COLO668 (cell line): ENCODE measurements around the gene RHOT2.

Source experiments
- DNase-seq: peaks from one replicate; lab custom pipeline; 2025; ENCODE audit not compliant: unreplicated experiment; lab: John Stamatoyannopoulos, UW

Gene RHOT2

GRCh38 chr16:695355-696089, 27.6 kb downstream of the RHOT2 start:
- peak; percentile 97 for DNase-seq

DNA sequence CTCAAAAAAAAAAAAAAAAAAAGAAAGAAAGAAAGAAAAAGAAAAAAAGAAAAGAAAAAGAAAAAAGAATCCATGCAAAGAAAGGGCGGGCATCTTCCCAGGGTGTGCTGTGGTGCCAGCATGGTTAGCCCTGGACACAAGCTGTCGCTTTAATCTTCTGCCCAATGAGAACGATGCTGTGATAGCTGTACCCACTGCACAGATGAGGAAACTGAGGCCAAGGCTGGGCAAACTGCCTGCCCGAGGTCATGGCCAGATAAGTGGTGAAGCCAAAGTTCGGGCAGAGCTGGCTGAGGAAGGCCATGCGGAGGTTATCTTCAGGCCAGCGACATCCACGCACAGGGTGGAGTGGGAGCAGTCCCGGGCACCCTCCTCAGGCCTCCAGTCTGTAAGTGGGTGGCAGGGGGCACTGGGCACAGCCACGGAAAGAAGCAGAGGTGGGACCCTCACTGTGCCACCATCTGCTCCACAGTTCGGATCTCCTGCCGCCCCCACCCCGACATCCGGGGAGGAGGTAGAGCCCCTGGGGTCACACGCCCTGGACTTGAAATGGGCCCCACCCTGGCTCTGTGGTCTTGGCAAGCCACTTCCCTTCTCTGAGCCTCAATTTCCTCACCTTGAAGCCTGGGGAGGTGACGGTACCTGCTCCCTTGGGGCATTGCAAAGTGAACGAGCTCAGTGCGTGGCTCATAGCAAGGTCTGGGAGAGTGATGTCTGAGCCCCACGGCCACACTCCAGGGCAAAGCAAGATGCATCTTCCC, 31.2 kb downstream of the RHOT2 start:
- no peak for DNase-seq

GRCh38 chr16:700684-701584, 33.0 kb downstream of the RHOT2 start:
- DNase-seq, result no peak

GRCh38 chr16:702341-702740, 34.4 kb downstream of the RHOT2 start:
- DNase-seq, result no peak

DNA sequence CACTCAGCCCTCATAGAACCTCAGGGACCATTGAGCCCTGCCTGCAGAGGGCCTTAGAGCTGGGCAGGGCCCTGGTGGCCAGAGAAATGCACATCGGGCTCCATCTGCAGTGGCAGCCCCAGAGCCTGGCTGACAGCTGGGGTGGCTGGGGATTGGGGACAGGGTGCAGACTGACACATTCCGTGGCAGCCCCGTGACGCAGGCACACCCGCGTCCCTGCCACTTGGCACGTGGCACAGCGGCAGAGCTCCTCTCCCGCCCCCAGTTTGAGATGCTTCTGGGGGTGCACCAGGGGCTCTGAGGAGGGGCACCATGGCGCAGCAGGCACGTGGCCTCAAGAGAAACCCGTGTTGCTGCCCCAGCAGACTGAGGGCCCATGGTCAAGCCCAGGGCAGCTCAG, 35.5 kb downstream of the RHOT2 start:
- no peak for DNase-seq

GRCh38 chr16:704047-704446, 36.1 kb downstream of the RHOT2 start:
- peak; percentile 25 for DNase-seq

DNA sequence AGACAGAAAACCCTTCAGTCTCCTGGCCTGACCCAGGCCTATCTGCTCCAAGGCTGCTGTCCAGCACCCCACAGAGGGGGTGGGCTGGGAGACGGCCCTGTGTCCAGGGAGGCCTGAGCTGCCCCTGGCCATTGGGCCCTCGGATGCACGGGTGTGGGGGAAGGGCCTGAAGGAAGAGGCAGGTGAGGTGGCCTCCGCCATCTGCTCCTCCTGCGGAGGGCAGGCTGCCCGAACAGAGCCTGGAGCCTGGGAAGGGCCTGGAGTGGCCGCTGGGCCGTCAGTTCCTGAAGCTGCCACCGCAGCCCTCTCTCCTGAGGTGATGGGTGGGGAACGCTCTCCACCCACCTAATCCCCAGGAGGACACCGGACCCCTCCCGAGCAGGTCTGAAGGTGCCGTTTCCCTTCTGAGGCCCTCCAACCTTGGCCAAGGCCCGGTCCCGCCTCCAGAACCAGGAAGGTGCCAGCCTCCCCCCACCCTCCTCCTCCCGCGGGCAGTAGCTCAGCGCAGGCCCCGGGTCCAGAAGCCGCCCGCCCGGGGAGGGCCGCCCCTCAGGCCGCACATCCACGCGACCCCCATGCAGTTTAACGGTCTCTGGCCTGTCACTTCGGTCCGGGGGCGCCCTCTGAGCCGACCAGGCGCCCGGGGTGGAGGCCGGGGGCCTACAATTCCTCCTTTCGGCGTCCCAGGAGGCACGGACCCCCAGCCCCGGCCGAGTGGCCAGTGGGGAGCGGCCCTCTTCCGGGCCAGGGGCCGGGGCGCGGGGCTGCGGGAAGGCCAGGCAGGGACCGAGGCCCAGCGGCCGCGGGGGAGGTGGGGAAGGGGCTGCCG, 36.8 kb downstream of the RHOT2 start:
- peak; percentile 67 for DNase-seq

- peak; percentile 95 for DNase-seq
Measured at GRCh38 chr16:705431-706188, 37.7 kb downstream of the RHOT2 start, which contains the start of gene FBXL16. Gene FBXL16 (minus strand): TSS chr16:705801. CDS start chr16:697405, 8,396 bp downstream.

- peak; percentile 55 for DNase-seq
Measured at GRCh38 chr16:706189-707061, 38.5 kb downstream of the RHOT2 start.

- DNase-seq, result peak; percentile 80
Measured at GRCh38 chr16:707062-707538, 39.2 kb downstream of the RHOT2 start.

DNA sequence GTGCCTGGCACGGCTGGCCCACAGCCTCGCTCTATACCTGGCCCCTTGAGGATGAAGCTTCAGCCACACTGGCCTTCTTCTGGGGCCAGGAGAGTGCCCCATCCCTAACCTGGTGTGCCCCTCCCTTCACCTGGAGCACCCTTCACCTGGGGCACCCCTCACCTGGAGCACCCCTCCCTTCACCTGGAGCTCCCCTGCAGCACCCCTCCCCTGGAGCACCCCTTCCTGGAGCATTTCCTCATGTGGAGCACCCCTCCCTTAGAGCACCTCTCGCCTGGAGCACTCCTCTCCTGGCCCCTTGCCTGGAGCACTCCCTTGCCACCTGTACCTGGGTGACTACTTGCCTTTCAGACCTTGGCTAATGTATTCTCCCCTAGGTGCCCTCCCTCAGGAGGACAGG, 40.1 kb downstream of the RHOT2 start:
- no peak for DNase-seq

GRCh38 chr16:708959-709358, 41.0 kb downstream of the RHOT2 start:
- no peak for DNase-seq

DNA sequence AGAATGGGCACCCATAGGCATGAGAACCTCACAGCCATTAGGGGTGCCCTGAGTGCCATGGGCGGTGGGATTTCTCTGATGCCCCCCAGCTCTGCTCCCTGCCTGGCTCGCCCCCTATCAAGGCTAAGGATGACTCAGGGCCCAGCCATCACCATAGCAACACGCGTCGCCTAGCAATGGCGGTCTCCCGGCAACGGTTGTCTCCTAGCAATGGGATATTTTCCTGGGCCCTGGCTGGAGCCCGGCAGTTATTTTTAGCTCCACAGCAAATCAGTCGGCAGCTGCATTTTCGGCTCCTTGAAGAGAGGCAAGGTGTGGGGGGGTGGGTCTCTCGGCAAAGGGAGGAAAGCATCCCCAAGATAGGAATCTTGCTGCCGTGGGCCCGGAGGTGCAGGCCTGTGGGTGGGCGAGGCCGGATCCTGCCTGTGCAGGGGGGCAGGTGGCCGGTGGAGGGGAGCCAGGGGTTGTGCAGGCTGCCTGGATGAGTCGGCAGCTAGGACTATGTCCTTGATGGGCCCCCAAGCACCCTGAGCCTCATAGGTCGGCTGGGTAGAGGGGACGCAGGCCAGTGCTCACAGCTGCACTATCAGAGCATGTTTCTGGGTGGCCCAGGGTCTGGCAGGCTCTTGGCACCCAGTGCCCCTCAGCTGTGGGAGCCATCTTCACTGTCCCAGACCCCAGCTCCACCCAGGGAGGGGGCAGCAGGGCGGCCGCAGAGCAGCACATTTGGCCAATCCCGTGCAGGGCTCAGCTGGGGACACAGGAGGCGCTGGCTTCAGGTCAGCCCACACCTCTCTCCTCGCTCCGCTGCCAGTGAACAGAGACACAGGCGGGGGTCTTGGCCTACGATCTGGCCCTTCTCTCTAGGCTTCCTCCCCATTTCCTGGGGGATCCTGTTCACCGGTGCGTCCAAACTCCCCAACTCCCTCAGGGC, 41.9 kb downstream of the RHOT2 start:
- DNase-seq, result peak; percentile 95

DNA sequence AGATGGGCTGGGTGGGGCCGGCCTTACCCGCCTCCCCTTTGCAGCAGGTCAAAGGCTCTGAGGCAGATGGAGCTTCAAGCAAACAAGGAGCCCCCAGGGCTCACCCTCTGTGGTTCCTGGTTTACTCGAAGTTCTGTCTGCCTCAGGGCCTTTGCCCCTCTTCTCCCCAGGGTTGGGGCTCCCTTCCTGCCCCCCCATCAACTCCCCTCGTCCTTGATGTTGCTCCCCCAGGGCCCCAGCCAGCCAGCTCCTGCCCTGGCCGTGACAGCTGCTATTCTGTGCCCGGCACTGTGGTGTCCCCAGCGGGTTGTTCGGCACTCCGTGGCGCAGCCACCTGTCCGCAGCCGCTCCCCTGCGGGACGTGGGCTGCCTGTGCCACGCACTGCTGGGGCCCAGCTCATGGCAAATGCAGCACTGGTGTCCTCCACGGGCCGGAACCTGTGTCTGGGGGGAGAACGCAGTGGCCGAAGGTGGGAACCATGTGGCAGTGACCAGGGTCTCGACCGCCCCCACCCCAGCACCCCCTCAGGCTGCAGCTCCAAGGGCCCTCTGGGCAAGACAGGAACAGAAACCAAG, 42.7 kb downstream of the RHOT2 start:
- DNase-seq, result peak; percentile 72

DNA sequence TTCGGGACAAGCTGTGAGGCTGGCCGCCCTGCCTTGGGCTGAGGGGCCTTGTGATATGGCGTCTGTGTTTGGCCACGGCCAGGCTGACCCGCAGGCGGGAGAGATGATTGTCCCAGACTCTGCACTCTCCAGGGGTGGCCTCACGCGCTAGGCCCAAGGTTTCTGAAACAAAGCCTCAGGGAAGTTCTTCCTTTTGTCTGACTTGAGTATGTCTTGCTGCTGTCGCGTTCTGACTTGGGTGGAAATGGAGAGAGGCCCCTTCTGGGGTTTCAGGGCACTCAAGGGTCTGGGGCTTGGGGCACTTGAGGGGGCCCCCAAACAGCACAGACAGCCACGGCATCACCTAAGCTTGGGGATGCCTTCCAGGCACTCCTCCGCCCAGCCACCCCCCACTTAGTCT, 43.2 kb downstream of the RHOT2 start:
- DNase-seq, result no peak

DNA sequence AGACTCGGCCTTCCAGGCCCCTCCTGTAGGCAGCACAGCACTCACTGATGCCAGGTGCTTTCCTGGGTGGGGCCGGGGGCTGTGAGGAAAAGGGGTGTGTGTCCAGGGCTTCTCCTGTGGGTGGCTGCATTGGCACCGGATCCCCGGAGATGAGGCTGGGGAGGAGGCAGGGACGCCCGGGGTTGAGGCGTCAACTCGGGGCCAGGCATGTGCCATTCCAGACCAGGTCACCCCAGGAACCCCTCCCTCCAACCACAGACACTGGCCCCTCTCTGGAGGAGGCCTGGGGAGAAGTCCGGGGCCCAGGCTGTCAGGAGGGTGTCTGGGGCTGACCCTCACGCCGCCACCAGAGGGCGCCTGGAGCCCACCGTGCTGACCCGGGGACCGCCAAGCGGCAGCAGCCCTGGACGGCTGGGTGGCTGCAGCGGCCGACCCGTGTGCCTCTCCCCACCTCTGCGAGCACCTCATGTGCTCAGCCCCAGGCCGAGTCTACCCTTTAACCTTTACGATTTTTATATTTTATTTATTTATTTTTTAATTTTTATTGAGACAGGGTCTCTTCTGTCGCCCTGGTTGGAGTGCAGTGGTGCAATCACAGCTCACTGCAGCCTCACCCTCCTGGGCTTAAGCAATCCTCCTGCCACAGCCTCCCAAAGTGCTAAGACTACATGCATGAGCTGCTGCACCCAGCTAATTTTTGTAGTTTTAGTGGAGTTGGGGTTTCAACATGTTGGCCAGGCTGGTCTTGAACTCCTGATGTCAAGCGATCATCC, 43.8 kb downstream of the RHOT2 start:
- peak; percentile 83 for DNase-seq
